ENCODE measurements around the gene NDUFS6. TPM values are rescaled to one million over a fixed set of nuclear protein-coding genes. Genes with fewer than 3 reads are reported as not detected.

The NDUFS6 gene
- polyA plus RNA-seq, 1 donor from 2014 or later = 72.0 TPM

- Histone ChIP-seq H3K4me3 (ENCODE audit: low read length) (no peak overlapping the region), H3K4me2 (ENCODE audit: low read length) (no peak overlapping the region), H3K9ac (ENCODE audit: low read length) (no peak overlapping the region), H3K27ac (ENCODE audit: low read length) (no peak overlapping the region), H3K36me3 (ENCODE audit: insufficient read depth, low read length) (no peaks in the 10 kb centered on the region), H3K27me3 (ENCODE audit: insufficient read depth, low read depth, low read length) (no peaks in the 10 kb centered on the region), H4K20me1 (ENCODE audit: insufficient read depth) (no peaks in the 10 kb centered on the region), H3K79me2 (replicated peaks; ENCODE audit: insufficient read depth, low read length) (no peaks in the 10 kb centered on the region), H3K9me2 (ENCODE audit: insufficient read depth, low read length) (no peaks in the 10 kb centered on the region), H2AFZ (ENCODE audit: low read depth, low read length) (no peak overlapping the region), H3F3A (ENCODE audit: insufficient read depth, low read length, poor library complexity, severe bottlenecking) (no peaks in the 10 kb centered on the region), H3K9me3 (ENCODE audit: low read length) (no peaks in the 10 kb centered on the region)
- TF ChIP-seq CTCF (IDR thresholded peaks at IDR 0.05; ENCODE audit: poor library complexity, severe bottlenecking) (no peak), EZH2 (IDR thresholded peaks at IDR 0.05; ENCODE audit: borderline replicate concordance, insufficient read depth, low read length, poor library complexity, severe bottlenecking) (no peak), SMC3 (conservative IDR thresholded peaks at IDR 0.05; ENCODE audit: poor library complexity) (no peak), POLR2AphosphoS5 (IDR thresholded peaks at IDR 0.05) (no peak), TAF1 (IDR thresholded peaks at IDR 0.05; ENCODE audit: low read depth) (no peak), MXI1 (conservative IDR thresholded peaks at IDR 0.05; ENCODE audit: poor library complexity, severe bottlenecking) (no peak), RAD21 (conservative IDR thresholded peaks at IDR 0.05) (no peak), REST (IDR thresholded peaks at IDR 0.05; ENCODE audit: borderline replicate concordance) (no peak)
Observed at GRCh38 chr5:1836891-1837880, 36.0 kb downstream of the NDUFS6 start.

DNA sequence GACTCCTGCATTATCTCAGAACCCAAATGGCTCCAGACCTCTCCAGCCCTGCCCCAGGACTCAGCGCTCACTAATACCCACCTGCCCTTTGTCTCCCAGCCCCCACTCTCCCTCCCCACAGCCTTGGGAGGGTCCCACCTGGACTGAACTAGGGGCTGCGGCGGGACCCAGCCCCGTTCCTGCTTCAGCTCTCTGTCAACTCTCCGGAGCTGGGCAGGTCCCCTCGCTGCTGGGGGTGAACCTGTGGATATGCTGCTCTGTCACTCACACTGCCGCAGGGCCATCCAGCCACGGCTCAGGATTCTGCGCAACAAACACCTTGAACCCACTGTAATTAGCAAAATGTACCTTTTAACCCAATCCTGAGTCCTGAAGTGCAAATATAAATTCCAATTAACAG is 36.8 kb downstream of the NDUFS6 start:
- Histone ChIP-seq H3K4me2 (ENCODE audit: low read length) (no peak overlapping the region), H3F3A (ENCODE audit: insufficient read depth, low read length, poor library complexity, severe bottlenecking) (no peaks in the 10 kb centered on the region), H2AFZ (ENCODE audit: low read depth, low read length) (no peak overlapping the region), H3K27me3 (ENCODE audit: insufficient read depth, low read depth, low read length) (no peaks in the 10 kb centered on the region), H4K20me1 (ENCODE audit: insufficient read depth) (no peaks in the 10 kb centered on the region), H3K9me2 (ENCODE audit: insufficient read depth, low read length) (no peaks in the 10 kb centered on the region), H3K9ac (ENCODE audit: low read length) (no peak overlapping the region), H3K9me3 (ENCODE audit: low read length) (no peaks in the 10 kb centered on the region), H3K36me3 (ENCODE audit: insufficient read depth, low read length) (no peaks in the 10 kb centered on the region), H3K79me2 (replicated peaks; ENCODE audit: insufficient read depth, low read length) (no peaks in the 10 kb centered on the region), H3K27ac (ENCODE audit: low read length) (no peak overlapping the region), H3K4me3 (ENCODE audit: low read length) (no peak overlapping the region)
- TF ChIP-seq EZH2 (IDR thresholded peaks at IDR 0.05; ENCODE audit: borderline replicate concordance, insufficient read depth, low read length, poor library complexity, severe bottlenecking) (no peak), REST (IDR thresholded peaks at IDR 0.05; ENCODE audit: borderline replicate concordance) (no peak), SMC3 (conservative IDR thresholded peaks at IDR 0.05; ENCODE audit: poor library complexity) (no peak), TAF1 (IDR thresholded peaks at IDR 0.05; ENCODE audit: low read depth) (no peak), MXI1 (conservative IDR thresholded peaks at IDR 0.05; ENCODE audit: poor library complexity, severe bottlenecking) (no peak), RAD21 (conservative IDR thresholded peaks at IDR 0.05) (no peak), EP300 (conservative IDR thresholded peaks at IDR 0.05; ENCODE audit: poor library complexity, severe bottlenecking) (no peak), POLR2AphosphoS5 (IDR thresholded peaks at IDR 0.05) (no peak), CTCF (IDR thresholded peaks at IDR 0.05; ENCODE audit: poor library complexity, severe bottlenecking) (no peak)

All from neural cell (in vitro differentiated cells).